ENCODE data around the gene ARHGEF40.

The ARHGEF40 gene

GRCh38 chr14:21070083-21070609, at the start of gene ARHGEF40:
TSS of gene ARHGEF40 (plus strand) at chr14:21070304. CDS start at chr14:21070397, 93 bp downstream.
- DNase-seq, result no peak

- DNase-seq, result no peak
Measured at GRCh38 chr14:21020977-21021545, 49.0 kb upstream of the ARHGEF40 start.

- DNase-seq, result no peak
Measured at GRCh38 chr14:21022686-21023085, 47.4 kb upstream of the ARHGEF40 start.

GRCh38 chr14:21023174-21023573, 46.9 kb upstream of the ARHGEF40 start:
- DNase-seq, result no peak

- DNase-seq, result no peak
Measured at GRCh38 chr14:21023817-21024584, 46.1 kb upstream of the ARHGEF40 start.

- DNase-seq, result peak; percentile 31
Measured at GRCh38 chr14:21024585-21025370, 45.3 kb upstream of the ARHGEF40 start, which contains the start of gene NDRG2. TSS of gene NDRG2 (minus strand) at chr14:21025061. CDS start at chr14:21023315, 1,746 bp downstream.

- DNase-seq, result no peak
Measured at GRCh38 chr14:21025371-21026273, 44.5 kb upstream of the ARHGEF40 start.

GRCh38 chr14:21026274-21026987, 43.7 kb upstream of the ARHGEF40 start:
- DNase-seq, result no peak

- DNase-seq, result no peak
Measured at GRCh38 chr14:21026988-21027315, 43.2 kb upstream of the ARHGEF40 start.

- no peak for DNase-seq
Measured at GRCh38 chr14:21029917-21030316, 40.2 kb upstream of the ARHGEF40 start, which contains the start of gene TPPP2. TSS of gene TPPP2 (plus strand) at chr14:21030217. CDS start at chr14:21030582, 365 bp downstream.

- no peak for DNase-seq
Measured at GRCh38 chr14:21030531-21030930, 39.6 kb upstream of the ARHGEF40 start.

GRCh38 chr14:21032326-21033132, 37.6 kb upstream of the ARHGEF40 start:
- no peak for DNase-seq

- no peak for DNase-seq
Measured at GRCh38 chr14:21033133-21033698, 36.9 kb upstream of the ARHGEF40 start.

- DNase-seq, result no peak
Measured at GRCh38 chr14:21034707-21035106, 35.4 kb upstream of the ARHGEF40 start, which contains the start of gene RNASE13. TSS of gene RNASE13 (minus strand) at chr14:21034807. CDS start at chr14:21034288, 519 bp downstream.

GRCh38 chr14:21036751-21037150, 33.4 kb upstream of the ARHGEF40 start:
- DNase-seq, result no peak

GRCh38 chr14:21037156-21037555, 32.9 kb upstream of the ARHGEF40 start:
- no peak for DNase-seq

- DNase-seq, result peak; percentile 72
Measured at GRCh38 chr14:21038441-21039422, 31.4 kb upstream of the ARHGEF40 start.

GRCh38 chr14:21039585-21040369, 30.3 kb upstream of the ARHGEF40 start:
- DNase-seq, result peak; percentile 79

Measured in NCI-H1694 treated with DMSO at 0.1 percent for 48 hours (cell line).